B cell (primary cell): ENCODE results near the gene MMP21. TPM values are rescaled to one million over a fixed set of nuclear protein-coding genes. Genes with fewer than 3 reads are reported as not detected.

ENCODE experiments used
- ATAC-seq: fragments of 200-7000 bp; cut with Tn5 transposase; one replicate; pipeline ENCODE4 v1.10.0; 2021; ENCODE audit warnings: low read depth, mild to moderate bottlenecking, moderate number of reproducible peaks, moderate library complexity
- CTCF ChIA-PET: fragments of 350-600 bp; sonication (Branson Sonifier 250); formaldehyde crosslinking; loops from one replicate; lab custom pipeline; 2021; ENCODE audit warnings: antibody characterized with exemption, inconsistent platforms; lab: Charles Lee
- POLR2A ChIA-PET: fragments of 350-600 bp; sonication (Branson Sonifier 250); formaldehyde crosslinking; loops from one replicate; lab custom pipeline; 2021; ENCODE audit warnings: antibody characterized with exemption; lab: Charles Lee
- DNase-seq: peaks from one replicate; pipeline ENCODE4 v3.0.0; 2013
- H2AFZ ChIP-seq: 2 replicates; pipeline ENCODE4 v1.6.1; 2012; ENCODE audit warnings: mild to moderate bottlenecking, low read depth, low read length; ENCODE audit not compliant: insufficient read depth, poor library complexity, severe bottlenecking
- H3K27ac ChIP-seq, 2 donors: 1 replicate in 1 of 2; 2 replicates in 1 of 2; pipeline ENCODE4 v1.5.1; 2012 to 2013; ENCODE audit warnings: low read length in 2 of 2, mild to moderate bottlenecking in 2 of 2, moderate library complexity in 1 of 2
- H3K27me3 ChIP-seq, 4 experiments: fragments of 200-600 bp in 1 of 4; sonication (generic) in 1 of 4; replicated peaks in 1 of 4; 1 replicate in 2 of 4; 2 replicates in 2 of 4; pipeline versions ENCODE4 v1.6.1 to v1.7.0; 2013 to 2016; ENCODE audit warnings: low read length in 3 of 4, mild to moderate bottlenecking in 2 of 4, mixed read lengths in 1 of 4, moderate library complexity in 1 of 4; ENCODE audit not compliant: insufficient read depth in 4 of 4, control insufficient read depth in 3 of 4; ENCODE audit errors: control extremely low read depth in 1 of 4
- H3K36me3 ChIP-seq, 2 experiments: replicated peaks in 1 of 2; 1 replicate in 1 of 2; 2 replicates in 1 of 2; pipeline versions ENCODE4 v1.6.1 to v1.7.1; 2013; ENCODE audit warnings: low read length in 1 of 2; ENCODE audit not compliant: insufficient read depth in 2 of 2, control insufficient read depth in 1 of 2; ENCODE audit errors: control extremely low read depth in 1 of 2, extremely low read depth in 1 of 2
- H3K4me1 ChIP-seq, 2 donors: fragments of 200-600 bp in 1 of 2; sonication (generic) in 1 of 2; 1 replicate in 1 of 2; 2 replicates in 1 of 2; pipeline versions ENCODE4 v1.5.1 to v1.6.1; 2013 to 2017; ENCODE audit warnings: low read length in 2 of 2; ENCODE audit not compliant: control insufficient read depth in 2 of 2, insufficient read depth in 2 of 2
- H3K4me2 ChIP-seq: replicated peaks from 2 replicates; pipeline ENCODE3; 2012; ENCODE audit warnings: mild to moderate bottlenecking, low read depth, low read length; ENCODE audit not compliant: poor library complexity, severe bottlenecking
- H3K4me3 ChIP-seq, 5 experiments: fragments of 200-600 bp in 1 of 5; sonication (generic) in 1 of 5; 1 replicate in 3 of 5; 2 replicates in 2 of 5; pipeline versions ENCODE4 v1.5.1 to v1.7.0; 2011 to 2016; ENCODE audit warnings: low read length in 4 of 5, mild to moderate bottlenecking in 4 of 5, low read depth in 2 of 5, control low read depth in 1 of 5, moderate library complexity in 1 of 5; ENCODE audit not compliant: insufficient read depth in 1 of 5; ENCODE audit errors: control extremely low read depth in 1 of 5, extremely low read depth in 1 of 5
- H3K79me2 ChIP-seq: fragments of 200-600 bp; sonication (generic); one replicate; pipeline ENCODE4 v1.6.0; 2016; ENCODE audit warnings: low read length; ENCODE audit not compliant: control insufficient read depth, insufficient read depth
- H3K9ac ChIP-seq: fragments of 200-600 bp; sonication (generic); 2 replicates; pipeline ENCODE4 v1.6.1; 2017; ENCODE audit warnings: mild to moderate bottlenecking, low read length, moderate library complexity
- H3K9me3 ChIP-seq, 3 donors: one replicate each; pipeline versions ENCODE4 v1.6.1 to v1.7.1; 2013; ENCODE audit warnings: low read length in 2 of 3; ENCODE audit not compliant: control insufficient read depth in 2 of 3, insufficient read depth in 1 of 3; ENCODE audit errors: control extremely low read depth in 1 of 3
- H4K20me1 ChIP-seq: 2 replicates; pipeline ENCODE4 v1.6.0; 2012; ENCODE audit warnings: mild to moderate bottlenecking, low read length; ENCODE audit not compliant: insufficient read depth, control insufficient read depth, poor library complexity, severe bottlenecking
- H3K27ac Mint-ChIP-seq: one replicate; pipeline ENCODE4 v1.8.0; 2021; ENCODE audit warnings: mixed read lengths
- H3K27me3 Mint-ChIP-seq: one replicate; pipeline ENCODE4 v1.8.0; 2021; ENCODE audit warnings: mixed read lengths
- H3K4me1 Mint-ChIP-seq: one replicate; pipeline ENCODE4 v1.8.0; 2021; ENCODE audit warnings: mixed read lengths
- H3K4me3 Mint-ChIP-seq: one replicate; pipeline ENCODE4 v1.8.0; 2021; ENCODE audit warnings: mixed read lengths
- H3K9me3 Mint-ChIP-seq: one replicate; pipeline ENCODE4 v1.8.0; 2022; ENCODE audit warnings: mixed read lengths; ENCODE audit not compliant: insufficient read depth
- EZH2 ChIP-seq: IDR thresholded peaks from 2 replicates; pipeline ENCODE4 v1.6.1; 2012; ENCODE audit warnings: borderline replicate concordance, low read depth, mild to moderate bottlenecking, moderate library complexity, low read length; ENCODE audit not compliant: insufficient read depth, poor library complexity, severe bottlenecking
- WGBS: methylation state at CpG from one replicate; pipeline ENCODE4 v1.1.5; 2013; ENCODE audit warnings: missing lambda C conversion rate; ENCODE audit not compliant: insufficient coverage; 5-methylcytosine and 5-hydroxymethylcytosine counted together
- intact Hi-C: fragments of 100-400 bp; cut with micrococcal nuclease; formaldehyde crosslinking; loops from one replicate; pipeline ENCODE4 v1.10.0; 2022
- polyA plus RNA-seq: library from polyadenylated mRNA; depleted of rRNA; stranded (reverse); fragments of >200 nt; gene quantifications from 2 replicates; pipeline ENCODE4 v1.2.3, GENCODE V29; 2012
- total RNA-seq, 2 donors: library from RNA; stranded (reverse); fragments of 120-200 nt in 1 of 2; gene quantifications; 1 replicate in 1 of 2; 2 replicates in 1 of 2; pipeline versions ENCODE4 v1.2.3 to v1.2.4, GENCODE V29; 2013 to 2022
- TF ChIP-seq, protein P1 (sequence below): fragments of 200-600 bp; IDR thresholded peaks from one replicate; pipeline ENCODE4 v1.8.0; 2022; ENCODE audit warnings: antibody characterized with exemption, mild to moderate bottlenecking

MMP21 gene
- total and polyA plus RNA-seq, 2 donors (not counting 1 experiment from before 2014, with no cell fraction given), result 0.15 to 0.18 TPM

DNA sequence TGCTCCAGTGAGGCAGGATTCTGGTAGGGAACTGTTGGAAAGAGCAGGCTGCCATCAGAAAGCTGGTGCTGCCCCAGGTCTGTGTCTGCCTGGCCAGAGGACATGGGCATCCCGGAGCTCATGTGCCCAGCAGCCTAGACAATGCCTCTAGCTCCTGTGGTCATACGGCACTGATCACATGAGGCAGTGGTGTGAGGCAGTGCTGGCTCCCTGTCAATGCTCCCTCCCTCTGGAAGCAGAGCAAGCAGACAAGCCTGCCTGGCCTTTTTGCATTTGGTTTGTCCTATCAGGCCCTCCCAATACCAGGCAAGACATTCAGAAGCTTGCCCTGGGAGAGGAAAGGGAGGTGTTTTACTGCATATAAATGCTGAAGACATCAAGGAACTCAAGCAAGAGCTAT lies 19.5 kb upstream of the MMP21 start:
- H3K27ac Mint-ChIP-seq, result no peak overlapping the region
- Histone ChIP-seq H3K36me3 (peaks cover 10 to 42% of the 10 kb centered on the region in 2 experiments), H2AFZ (no peak overlapping the region), H3K4me2 (no peak overlapping the region), H3K27ac (no peak overlapping the region), H3K79me2 (no peaks in the 10 kb centered on the region), H4K20me1 (no peaks in the 10 kb centered on the region), H3K4me1 (no peaks in the 10 kb centered on the region), H3K9ac (no peak overlapping the region), H3K4me3 (no peak overlapping the region), H3K27me3 (no peaks in the 10 kb centered on the region), H3K9me3 (no peaks in the 10 kb centered on the region)
- ChIA-PET POLR2A (no interaction called here), CTCF (interaction anchor here (0.6 kb wide), 1 partner anchor 72 kb away, joined by 4 read pairs; no protein-coding TSS in a partner anchor)
- ATAC-seq, result no peak
- H3K9me3 Mint-ChIP-seq, result no peaks in the 10 kb centered on the region
- H3K4me1 Mint-ChIP-seq, result no peaks in the 10 kb centered on the region
- 100% methylated on average over 2 of the region's 2 CpGs for WGBS
- no peak for TF ChIP-seq EZH2
- TF ChIP-seq, protein P1, sequence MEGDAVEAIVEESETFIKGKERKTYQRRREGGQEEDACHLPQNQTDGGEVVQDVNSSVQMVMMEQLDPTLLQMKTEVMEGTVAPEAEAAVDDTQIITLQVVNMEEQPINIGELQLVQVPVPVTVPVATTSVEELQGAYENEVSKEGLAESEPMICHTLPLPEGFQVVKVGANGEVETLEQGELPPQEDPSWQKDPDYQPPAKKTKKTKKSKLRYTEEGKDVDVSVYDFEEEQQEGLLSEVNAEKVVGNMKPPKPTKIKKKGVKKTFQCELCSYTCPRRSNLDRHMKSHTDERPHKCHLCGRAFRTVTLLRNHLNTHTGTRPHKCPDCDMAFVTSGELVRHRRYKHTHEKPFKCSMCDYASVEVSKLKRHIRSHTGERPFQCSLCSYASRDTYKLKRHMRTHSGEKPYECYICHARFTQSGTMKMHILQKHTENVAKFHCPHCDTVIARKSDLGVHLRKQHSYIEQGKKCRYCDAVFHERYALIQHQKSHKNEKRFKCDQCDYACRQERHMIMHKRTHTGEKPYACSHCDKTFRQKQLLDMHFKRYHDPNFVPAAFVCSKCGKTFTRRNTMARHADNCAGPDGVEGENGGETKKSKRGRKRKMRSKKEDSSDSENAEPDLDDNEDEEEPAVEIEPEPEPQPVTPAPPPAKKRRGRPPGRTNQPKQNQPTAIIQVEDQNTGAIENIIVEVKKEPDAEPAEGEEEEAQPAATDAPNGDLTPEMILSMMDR, result no peak
- no peak for DNase-seq
- no peak overlapping the region for H3K4me3 Mint-ChIP-seq
- no peaks in the 10 kb centered on the region for H3K27me3 Mint-ChIP-seq
- intact Hi-C loops, result no loop called here

DNA sequence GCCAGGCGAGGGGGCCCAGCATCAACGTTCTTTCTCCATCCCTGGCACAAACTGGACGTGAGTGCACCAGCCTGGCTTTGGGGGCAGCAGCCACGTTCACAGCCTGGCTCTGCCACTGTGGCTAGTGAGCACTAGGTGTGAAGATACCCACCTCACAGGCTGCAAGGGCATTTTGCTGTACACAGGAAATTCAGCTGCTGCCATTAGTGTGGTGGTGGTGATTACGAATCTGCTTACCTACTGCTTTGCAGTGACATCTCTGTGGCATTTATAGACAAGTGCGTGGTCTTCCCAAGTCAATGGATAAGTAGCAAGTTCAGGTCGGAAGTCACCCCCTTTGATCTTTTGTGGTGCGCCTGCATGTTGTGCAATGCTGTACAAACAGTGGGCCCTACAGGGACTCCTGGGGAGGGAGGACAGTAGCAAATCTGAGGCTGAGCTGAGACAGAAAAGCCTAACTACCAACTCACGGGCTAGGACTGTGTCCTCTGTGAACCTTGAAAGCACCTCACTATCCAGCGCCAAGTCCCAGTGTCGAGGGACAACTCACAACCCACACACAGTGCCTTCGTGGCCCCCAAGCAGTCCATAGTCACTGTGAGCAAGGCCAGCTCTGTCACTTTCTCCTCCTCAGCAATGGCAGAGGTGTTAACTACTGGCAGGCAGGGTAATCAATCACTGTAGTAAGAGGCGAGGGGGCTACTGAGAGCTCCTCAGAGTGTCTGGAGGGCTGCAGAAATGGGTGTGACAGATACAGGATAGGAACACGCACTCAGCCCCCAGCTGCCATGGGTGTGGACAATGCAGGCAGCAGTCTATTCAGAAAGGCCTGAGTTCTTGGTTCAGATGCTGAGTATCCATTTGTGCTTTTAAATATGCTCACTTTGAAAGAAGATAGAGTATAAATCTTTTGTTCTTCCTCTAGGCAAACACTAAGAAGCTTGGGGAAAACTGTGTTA lies 17.0 kb upstream of the MMP21 start:
- Histone ChIP-seq H3K9ac (no peak overlapping the region), H3K4me1 (no peaks in the 10 kb centered on the region), H3K4me2 (no peak overlapping the region), H3K27ac (no peak overlapping the region), H3K36me3 (peaks cover 10 to 43% of the 10 kb centered on the region in 2 experiments), H3K9me3 (no peaks in the 10 kb centered on the region), H3K27me3 (no peaks in the 10 kb centered on the region), H3K79me2 (no peaks in the 10 kb centered on the region), H3K4me3 (no peak overlapping the region), H4K20me1 (no peaks in the 10 kb centered on the region), H2AFZ (no peak overlapping the region)
- Mint-ChIP-seq H3K4me1 (no peaks in the 10 kb centered on the region), H3K27ac (no peak overlapping the region), H3K27me3 (no peaks in the 10 kb centered on the region), H3K9me3 (no peaks in the 10 kb centered on the region), H3K4me3 (no peak overlapping the region)
- TF ChIP-seq, protein P1, result no peak
- no peak for TF ChIP-seq EZH2
- WGBS, result over 99% methylated on average over 11 of the region's 14 CpGs
- DNase-seq (no peak), ATAC-seq (no peak)
- CTCF ChIA-PET, result no interaction called here
- intact Hi-C loops, result no loop called here
- POLR2A ChIA-PET, result no interaction called here
